Thoracic aorta (tissue), 2 donors: ENCODE data around the gene VPS72. TPM values are rescaled to one million over a fixed set of nuclear protein-coding genes. Genes with fewer than 3 reads are reported as not detected.
A peak's percentile ranks its signal among the peaks of the same experiment; 100 is the strongest.

Experiments used
- ATAC-seq: fragments of 150-250 bp; one replicate; pipeline ENCODE4 v1.8.0; 2017; ENCODE audit warnings: low read depth; ENCODE audit not compliant: insufficient number of reproducible peaks, low FRiP score
- DNase-seq: peaks from one replicate; pipeline ENCODE4 v3.0.0-alpha.2; 2020; ENCODE audit warnings: low spot score
- H3K27ac ChIP-seq, 2 donors: fragments of 200-600 bp; sonication (generic); 1 replicate in 1 of 2; 2 replicates in 1 of 2; pipeline ENCODE4 v1.5.1; 2016; ENCODE audit warnings: mild to moderate bottlenecking in 2 of 2, moderate library complexity in 2 of 2
- H3K27me3 ChIP-seq: fragments of 200-600 bp; sonication (generic); replicated peaks from 2 replicates; pipeline ENCODE4 v1.6.0; 2016; ENCODE audit warnings: mild to moderate bottlenecking; ENCODE audit not compliant: insufficient read depth
- H3K36me3 ChIP-seq: fragments of 200-600 bp; sonication (generic); one replicate; pipeline ENCODE4 v1.5.1; 2016
- H3K4me1 ChIP-seq, 2 donors: fragments of 200-600 bp; sonication (generic); 1 replicate in 1 of 2; 2 replicates in 1 of 2; pipeline versions ENCODE4 v1.5.1 to v1.6.0; 2016; ENCODE audit warnings: low read depth in 2 of 2, mild to moderate bottlenecking in 1 of 2; ENCODE audit not compliant: control insufficient read depth in 1 of 2
- H3K4me3 ChIP-seq: fragments of 200-600 bp; sonication (generic); 2 replicates; pipeline ENCODE4 v1.5.1; 2016; ENCODE audit warnings: mild to moderate bottlenecking
- H3K9me3 ChIP-seq: fragments of 200-600 bp; sonication (generic); 2 replicates; pipeline ENCODE4 v1.5.1; 2016
- total RNA-seq, 2 donors: library from RNA; depleted of rRNA; stranded (reverse); fragments of >200 nt; gene quantifications; one replicate each; pipeline versions ENCODE4 v1.1.0 to v1.2.3, GENCODE V29; 2016
- TF ChIP-seq, protein P1 (sequence below): fragments of 200-600 bp; sonication (generic); IDR thresholded peaks from one replicate; pipeline ENCODE4 v1.5.1; 2019; ENCODE audit warnings: antibody characterized with exemption

VPS72 gene, protein sequence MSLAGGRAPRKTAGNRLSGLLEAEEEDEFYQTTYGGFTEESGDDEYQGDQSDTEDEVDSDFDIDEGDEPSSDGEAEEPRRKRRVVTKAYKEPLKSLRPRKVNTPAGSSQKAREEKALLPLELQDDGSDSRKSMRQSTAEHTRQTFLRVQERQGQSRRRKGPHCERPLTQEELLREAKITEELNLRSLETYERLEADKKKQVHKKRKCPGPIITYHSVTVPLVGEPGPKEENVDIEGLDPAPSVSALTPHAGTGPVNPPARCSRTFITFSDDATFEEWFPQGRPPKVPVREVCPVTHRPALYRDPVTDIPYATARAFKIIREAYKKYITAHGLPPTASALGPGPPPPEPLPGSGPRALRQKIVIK
- 10 to 100 TPM; 32.5 to 39.7 TPM for total RNA-seq

DNA sequence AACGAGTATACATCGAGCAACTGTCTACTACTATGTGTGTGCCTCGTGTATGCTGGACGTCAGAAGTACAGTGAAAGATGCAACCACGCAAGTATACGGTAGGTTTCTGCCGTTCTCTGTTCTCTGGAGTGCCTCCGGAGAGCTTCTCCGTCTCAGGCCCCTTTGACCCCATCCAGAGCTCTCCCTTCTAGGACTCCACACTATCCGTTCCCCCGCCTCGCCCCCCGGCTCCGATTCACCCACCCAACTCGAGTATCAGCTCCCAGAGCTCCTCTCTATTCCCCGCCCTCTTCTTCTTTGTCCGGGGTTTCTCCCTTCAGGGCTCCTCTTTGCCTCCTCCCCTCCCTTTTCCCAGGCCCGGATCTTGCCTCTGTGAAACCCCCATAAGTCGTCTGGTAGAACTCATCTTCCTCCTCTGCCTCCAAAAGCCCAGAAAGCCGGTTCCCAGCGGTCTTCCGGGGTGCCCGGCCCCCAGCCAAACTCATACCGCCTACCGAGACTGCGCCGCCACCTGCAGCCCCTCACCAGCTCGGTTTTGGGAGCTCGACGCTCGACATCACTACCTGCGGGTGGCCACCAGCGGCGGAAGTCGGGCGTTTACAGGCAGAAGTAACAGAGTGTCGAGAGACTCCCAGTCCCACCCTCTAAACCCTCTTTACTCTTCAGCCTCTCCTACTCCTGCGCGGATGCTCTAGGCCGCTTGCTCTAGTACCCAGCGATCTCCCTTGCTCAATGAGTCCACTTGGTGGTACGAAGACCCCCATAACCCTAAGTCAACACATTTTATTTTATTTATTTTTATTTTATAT lies at the start of gene VPS72:
TSS of gene VPS72 (minus strand) at position 561 of the 809 bp plus-strand sequence. CDS start at position 485, 76 bp downstream.
- TF ChIP-seq, protein P1, sequence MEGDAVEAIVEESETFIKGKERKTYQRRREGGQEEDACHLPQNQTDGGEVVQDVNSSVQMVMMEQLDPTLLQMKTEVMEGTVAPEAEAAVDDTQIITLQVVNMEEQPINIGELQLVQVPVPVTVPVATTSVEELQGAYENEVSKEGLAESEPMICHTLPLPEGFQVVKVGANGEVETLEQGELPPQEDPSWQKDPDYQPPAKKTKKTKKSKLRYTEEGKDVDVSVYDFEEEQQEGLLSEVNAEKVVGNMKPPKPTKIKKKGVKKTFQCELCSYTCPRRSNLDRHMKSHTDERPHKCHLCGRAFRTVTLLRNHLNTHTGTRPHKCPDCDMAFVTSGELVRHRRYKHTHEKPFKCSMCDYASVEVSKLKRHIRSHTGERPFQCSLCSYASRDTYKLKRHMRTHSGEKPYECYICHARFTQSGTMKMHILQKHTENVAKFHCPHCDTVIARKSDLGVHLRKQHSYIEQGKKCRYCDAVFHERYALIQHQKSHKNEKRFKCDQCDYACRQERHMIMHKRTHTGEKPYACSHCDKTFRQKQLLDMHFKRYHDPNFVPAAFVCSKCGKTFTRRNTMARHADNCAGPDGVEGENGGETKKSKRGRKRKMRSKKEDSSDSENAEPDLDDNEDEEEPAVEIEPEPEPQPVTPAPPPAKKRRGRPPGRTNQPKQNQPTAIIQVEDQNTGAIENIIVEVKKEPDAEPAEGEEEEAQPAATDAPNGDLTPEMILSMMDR: peak; percentile 50
- peaks cover 11% of the 10 kb centered on the region for H3K36me3 ChIP-seq
- no peaks in the 10 kb centered on the region for H3K9me3 ChIP-seq
- ATAC-seq (peak; percentile 86), DNase-seq (peak; percentile 55)
- H3K27ac ChIP-seq: peak within 1 kb of the TSS; percentile 89
- H3K4me1 ChIP-seq: peaks cover 22 to 30% of the 10 kb centered on the region in 2 donors
- H3K27me3 ChIP-seq: no peaks in the 10 kb centered on the region
- peak within 1 kb of the TSS; percentile 99 for H3K4me3 ChIP-seq

GRCh38 chr1:151238467-151238739 lies 48.4 kb upstream of the VPS72 start:
- no peak overlapping the region for H3K27ac ChIP-seq
- H3K4me3 ChIP-seq: no peak overlapping the region
- ATAC-seq: no peak
- DNase-seq: no peak
- H3K36me3 ChIP-seq: peaks cover 85% of the 10 kb centered on the region
- TF ChIP-seq, protein P1: no peak
- no peaks in the 10 kb centered on the region for H3K4me1 ChIP-seq
- no peaks in the 10 kb centered on the region for H3K9me3 ChIP-seq
- no peaks in the 10 kb centered on the region for H3K27me3 ChIP-seq

- Histone ChIP-seq H3K9me3 (no peaks in the 10 kb centered on the region), H3K4me1 (no peaks in the 10 kb centered on the region), H3K36me3 (peaks cover 80% of the 10 kb centered on the region), H3K27ac (no peak overlapping the region), H3K27me3 (no peaks in the 10 kb centered on the region), H3K4me3 (no peak overlapping the region)
- ATAC-seq: no peak
- TF ChIP-seq, protein P1: no peak
- no peak for DNase-seq
Observed at GRCh38 chr1:151237678-151238466, 47.9 kb upstream of the VPS72 start.

DNA sequence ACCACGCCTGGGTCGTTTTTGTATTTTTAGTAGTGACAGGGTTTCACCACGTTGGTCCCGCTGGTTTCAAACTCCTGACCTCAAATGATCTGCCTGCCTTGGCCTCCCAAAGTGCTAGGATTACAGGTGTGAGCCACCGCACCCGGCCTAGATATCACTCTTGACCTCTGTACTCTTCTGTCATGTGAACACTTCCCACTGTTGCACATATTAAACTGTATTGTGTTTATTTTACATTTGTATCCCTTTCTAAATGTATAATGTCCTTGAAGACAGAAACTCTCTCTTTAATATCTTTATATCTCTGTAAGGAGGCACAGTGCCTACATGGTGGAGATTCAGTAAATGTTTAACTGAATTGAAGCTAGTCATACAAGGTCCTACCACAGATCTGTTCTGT lies 45.2 kb upstream of the VPS72 start:
- Histone ChIP-seq H3K27ac (no peak overlapping the region), H3K36me3 (peaks cover 81% of the 10 kb centered on the region), H3K27me3 (no peaks in the 10 kb centered on the region), H3K9me3 (no peaks in the 10 kb centered on the region), H3K4me3 (no peak overlapping the region), H3K4me1 (no peaks in the 10 kb centered on the region)
- TF ChIP-seq, protein P1: no peak
- no peak for DNase-seq
- no peak for ATAC-seq

DNA sequence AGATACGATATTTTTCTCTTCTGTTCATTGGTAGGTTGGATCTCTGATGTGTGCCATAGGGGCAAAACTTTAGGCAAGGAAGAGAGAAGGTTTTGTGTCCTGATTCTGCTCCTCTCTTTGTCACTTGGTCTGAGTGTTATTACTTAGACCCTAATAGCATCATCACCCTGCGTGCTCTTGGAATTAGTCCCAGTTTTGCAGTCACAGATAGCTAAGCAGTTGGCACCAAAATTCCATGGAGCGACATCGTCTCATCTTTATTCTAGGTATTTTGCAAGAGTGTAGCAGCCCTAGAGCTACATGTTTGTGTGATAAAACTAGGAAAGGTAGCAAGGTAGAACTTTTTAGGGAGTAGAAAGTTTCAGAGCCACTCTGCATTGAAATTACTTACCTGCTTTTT lies 32.1 kb upstream of the VPS72 start:
- Histone ChIP-seq H3K36me3 (peaks cover 6% of the 10 kb centered on the region), H3K4me3 (no peak overlapping the region), H3K9me3 (no peaks in the 10 kb centered on the region), H3K4me1 (peaks cover 5 to 19% of the 10 kb centered on the region in 2 donors), H3K27ac (no peak overlapping the region), H3K27me3 (no peaks in the 10 kb centered on the region)
- DNase-seq: no peak
- ATAC-seq: no peak
- TF ChIP-seq, protein P1: no peak
